ENCODE data around the gene ZNF714.

The ZNF714 gene

GRCh38 chr19:21082011-21082975, at the start of gene ZNF714:
Gene ZNF714 (plus strand): TSS chr19:21082203. CDS start chr19:21098269, 16,066 bp downstream.
- peak; percentile 83 for DNase-seq (ENCODE audit: low read depth, low spot score)

GRCh38 chr19:21045028-21045427, 37.0 kb upstream of the ZNF714 start:
- no peak for DNase-seq (ENCODE audit: low read depth, low spot score)

GRCh38 chr19:21046489-21046888, 35.5 kb upstream of the ZNF714 start:
- no peak for DNase-seq (ENCODE audit: low read depth, low spot score)

- DNase-seq (ENCODE audit: low read depth, low spot score) = no peak
Measured at GRCh38 chr19:21047716-21048115, 34.3 kb upstream of the ZNF714 start.

GRCh38 chr19:21052902-21053301, 29.1 kb upstream of the ZNF714 start:
- no peak for DNase-seq (ENCODE audit: low read depth, low spot score)

- no peak for DNase-seq (ENCODE audit: low read depth, low spot score)
Measured at GRCh38 chr19:21065336-21065735, 16.7 kb upstream of the ZNF714 start.

GRCh38 chr19:21084343-21084742, 2.3 kb downstream of the ZNF714 start:
- no peak for DNase-seq (ENCODE audit: low read depth, low spot score)

- no peak for DNase-seq (ENCODE audit: low read depth, low spot score)
Measured at GRCh38 chr19:21087871-21088270, 5.9 kb downstream of the ZNF714 start.

- no peak for DNase-seq (ENCODE audit: low read depth, low spot score)
Measured at GRCh38 chr19:21092109-21092508, 10.1 kb downstream of the ZNF714 start.

- DNase-seq (ENCODE audit: low read depth, low spot score) = no peak
Measured at GRCh38 chr19:21094347-21095025, 12.5 kb downstream of the ZNF714 start.

- DNase-seq (ENCODE audit: low read depth, low spot score) = no peak
Measured at GRCh38 chr19:21098291-21098690, 16.3 kb downstream of the ZNF714 start.

- DNase-seq (ENCODE audit: low read depth, low spot score) = no peak
Measured at GRCh38 chr19:21101521-21102242, 19.7 kb downstream of the ZNF714 start.

- DNase-seq (ENCODE audit: low read depth, low spot score) = no peak
Measured at GRCh38 chr19:21109116-21109515, 27.1 kb downstream of the ZNF714 start.

GRCh38 chr19:21110183-21110582, 28.2 kb downstream of the ZNF714 start:
- no peak for DNase-seq (ENCODE audit: low read depth, low spot score)

- no peak for DNase-seq (ENCODE audit: low read depth, low spot score)
Measured at GRCh38 chr19:21115430-21115829, 33.4 kb downstream of the ZNF714 start.

- DNase-seq (ENCODE audit: low read depth, low spot score) = no peak
Measured at GRCh38 chr19:21117041-21117907, 35.3 kb downstream of the ZNF714 start.

- DNase-seq (ENCODE audit: low read depth, low spot score) = no peak
Measured at GRCh38 chr19:21126078-21126477, 44.1 kb downstream of the ZNF714 start.

GRCh38 chr19:21127001-21127400, 45.0 kb downstream of the ZNF714 start:
- no peak for DNase-seq (ENCODE audit: low read depth, low spot score)

GRCh38 chr19:21127898-21128297, 45.9 kb downstream of the ZNF714 start:
- no peak for DNase-seq (ENCODE audit: low read depth, low spot score)

GRCh38 chr19:21128901-21129698, 47.1 kb downstream of the ZNF714 start:
- no peak for DNase-seq (ENCODE audit: low read depth, low spot score)

All from smooth muscle cell of the brain vasculature (primary cell).